ENCODE data around the gene ANKRD35. TPM values are rescaled to one million over a fixed set of nuclear protein-coding genes. Genes with fewer than 3 reads are reported as not detected.

ANKRD35 gene
- total and polyA plus RNA-seq, 2 of the 8 experiments (the other 6 are each of a cell fraction or from before 2014, with no cell fraction given), result 1.6 to 3.0 TPM

DNA sequence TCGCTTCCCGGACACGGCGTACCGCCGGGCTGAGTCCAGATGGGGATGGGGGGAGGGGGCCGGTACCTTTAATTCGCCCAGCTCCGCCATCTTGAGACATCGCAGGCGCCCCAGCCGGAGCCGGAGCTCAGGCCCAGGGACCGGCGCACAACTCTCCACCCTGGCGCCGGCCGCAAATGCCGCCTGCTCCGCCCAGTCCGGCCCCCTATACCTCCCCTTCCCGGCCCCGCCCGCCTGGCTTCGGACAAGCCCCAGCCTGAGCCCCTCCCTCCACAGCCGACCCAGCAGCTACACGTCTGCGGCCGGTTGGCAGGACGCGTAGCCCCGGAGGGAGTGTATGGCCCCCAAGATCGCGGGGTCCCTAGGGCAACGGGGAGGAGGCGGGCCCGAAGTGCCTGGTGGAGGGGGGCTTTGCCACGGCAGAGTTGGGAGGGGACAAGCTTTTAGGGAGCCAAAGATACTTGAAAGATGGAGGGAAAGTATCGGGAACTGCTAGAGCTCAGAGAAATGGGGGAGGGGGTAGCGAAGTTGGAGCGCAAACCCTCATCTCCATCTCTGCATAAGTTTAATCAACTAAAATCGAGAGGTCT is 26.7 kb downstream of the ANKRD35 start, which contains the start of gene PIAS3 (continued):
- peak in 1 of 2 experiments; percentile 80; a peak in 2 of 4 replicates for TF ChIP-seq SIN3A (conservative IDR thresholded peaks at IDR 0.05 in 1 of 2, IDR thresholded peaks at IDR 0.05 in 1 of 2; ENCODE audit: low read depth in 1 of 2, low read length in 2 of 2)
- no peak for TF ChIP-seq FOSL1 (IDR thresholded peaks at IDR 0.05; ENCODE audit: insufficient read depth, low read depth, low read length)
- TF ChIP-seq TAF1 (IDR thresholded peaks at IDR 0.05; ENCODE audit: low read depth, low read length), result peak; percentile 82
- no peak for TF ChIP-seq RXRA (IDR thresholded peaks at IDR 0.05; ENCODE audit: insufficient read depth, low read depth, low read length)
- TF ChIP-seq NANOG (IDR thresholded peaks at IDR 0.05; ENCODE audit: insufficient read depth, low read depth, low read length, poor library complexity, severe bottlenecking), result no peak
- TF ChIP-seq TCF12 (IDR thresholded peaks at IDR 0.05; ENCODE audit: low read depth, low read length), result no peak
- TF ChIP-seq BCL11A (IDR thresholded peaks at IDR 0.05; ENCODE audit: low read depth in 2 of 2, low read length in 2 of 2), result no peak
- TF ChIP-seq SAP30 (IDR thresholded peaks at IDR 0.05; ENCODE audit: insufficient read depth, insufficient replicate concordance, low read length), result peak; percentile 51
- TF ChIP-seq YY1 (IDR thresholded peaks at IDR 0.05; ENCODE audit: low read depth, low read length), result peak; percentile 94
- TF ChIP-seq SRF (IDR thresholded peaks at IDR 0.05; ENCODE audit: low read depth, low read length), result no peak
- TF ChIP-seq, protein P1, sequence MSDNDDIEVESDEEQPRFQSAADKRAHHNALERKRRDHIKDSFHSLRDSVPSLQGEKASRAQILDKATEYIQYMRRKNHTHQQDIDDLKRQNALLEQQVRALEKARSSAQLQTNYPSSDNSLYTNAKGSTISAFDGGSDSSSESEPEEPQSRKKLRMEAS (IDR thresholded peaks at IDR 0.05), result no peak
- TF ChIP-seq PHF8 (conservative IDR thresholded peaks at IDR 0.05; ENCODE audit: low read depth, low read length), result 0 out of 2 replicates have a peak, but pooled peaks have one; percentile 36

All from H1 (cell line).